GM19099 (cell line): ENCODE measurements around the gene VAMP2.

ENCODE experiments used
- POLR2A ChIP-seq: IDR thresholded peaks from 3 replicates; pipeline ENCODE4 v1.6.1; 2011; ENCODE audit warnings: low read depth; ENCODE audit not compliant: insufficient read length; ENCODE audit errors: extremely low read depth

The VAMP2 gene

GRCh38 chr17:8162233-8162996, at the start of gene VAMP2:
TSS of gene VAMP2 (minus strand) at chr17:8162948. CDS start at chr17:8162879, 69 bp downstream.
- peak; percentile 87 for TF ChIP-seq POLR2A

GRCh38 chr17:8210761-8211458, 48.2 kb upstream of the VAMP2 start:
- peak; percentile 26 for TF ChIP-seq POLR2A

GRCh38 chr17:8209907-8210760, 47.4 kb upstream of the VAMP2 start, which contains the start of gene AURKB:
TSS of gene AURKB (minus strand) at chr17:8210575. CDS start at chr17:8210224, 351 bp downstream.
- peak; percentile 91 for TF ChIP-seq POLR2A

GRCh38 chr17:8206536-8206935, 43.8 kb upstream of the VAMP2 start:
- peak; percentile 15 for TF ChIP-seq POLR2A

DNA sequence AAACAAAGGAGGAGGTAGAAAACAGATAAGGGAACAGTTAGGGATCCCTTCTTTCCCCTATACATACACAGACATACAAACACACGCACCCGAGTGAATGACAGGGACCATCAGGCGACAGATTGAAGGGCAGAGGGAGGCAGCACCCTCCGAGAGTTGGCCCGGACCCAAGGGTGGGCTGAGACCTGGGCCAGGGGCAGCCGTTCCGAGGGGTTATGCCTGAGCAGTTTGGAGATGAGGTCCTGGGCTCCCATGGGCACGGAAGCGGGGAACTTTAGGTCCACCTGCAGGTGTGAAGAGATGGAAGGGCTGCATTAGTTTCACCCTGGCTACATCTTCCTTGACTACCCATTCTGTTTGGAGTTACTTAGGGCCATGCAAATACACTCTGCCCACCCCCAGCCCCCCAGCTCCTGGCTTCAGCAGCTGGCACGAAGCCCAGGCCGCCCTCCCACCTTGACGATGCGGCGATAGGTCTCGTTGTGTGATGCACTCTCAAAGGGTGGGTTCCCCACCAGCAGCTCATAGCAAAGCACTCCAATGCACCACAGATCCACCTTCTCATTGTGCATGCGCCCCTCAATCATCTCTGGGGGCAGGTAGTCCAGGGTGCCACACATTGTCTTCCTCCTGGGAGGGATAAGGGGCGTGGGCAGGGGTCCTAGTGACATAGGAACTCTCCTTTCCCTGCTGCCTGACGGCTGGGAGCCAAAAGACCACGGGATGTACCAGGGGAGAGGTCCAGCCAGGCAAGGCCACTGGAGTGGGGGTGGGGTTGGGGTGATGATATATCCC, 42.2 kb upstream of the VAMP2 start:
- no peak for TF ChIP-seq POLR2A

DNA sequence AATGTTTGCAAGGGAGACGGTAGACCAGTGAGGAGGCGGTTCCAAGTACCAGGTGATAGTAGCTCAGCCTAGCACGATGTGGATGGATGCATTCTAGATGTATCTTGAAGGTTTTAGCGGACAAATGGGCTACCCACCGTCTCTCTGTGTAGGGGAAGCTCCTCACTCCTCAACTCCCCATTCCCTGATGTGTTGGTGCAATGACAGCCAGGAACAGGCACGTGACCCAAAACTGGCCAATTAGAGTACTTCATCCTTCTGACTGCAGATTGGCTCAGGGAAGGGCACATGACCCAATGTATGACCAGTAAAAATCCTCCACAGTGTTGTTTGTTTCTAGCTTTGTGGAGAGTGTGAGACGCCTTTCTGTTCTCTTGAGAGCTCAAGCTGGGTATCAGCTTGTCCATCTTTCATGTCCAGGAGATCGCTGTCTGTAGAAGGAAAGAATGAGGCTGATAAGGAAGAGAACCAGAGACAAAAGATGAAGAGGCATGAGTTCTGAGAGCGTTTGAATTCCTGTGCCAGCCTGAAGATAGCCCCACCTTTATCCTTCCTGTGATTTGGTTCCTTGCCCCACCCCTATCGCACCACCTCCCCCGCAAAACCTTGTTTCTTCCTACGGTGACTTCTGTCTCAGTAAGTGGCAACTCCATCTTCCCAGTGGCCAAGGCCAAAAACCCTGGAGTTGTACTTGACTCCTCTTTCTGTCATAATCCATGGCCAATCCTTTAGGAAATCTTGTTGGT, 29.5 kb upstream of the VAMP2 start:
- peak; percentile 85 for TF ChIP-seq POLR2A

- TF ChIP-seq POLR2A: no peak
Observed at GRCh38 chr17:8190506-8190905, 27.8 kb upstream of the VAMP2 start.

- peak; percentile 84 for TF ChIP-seq POLR2A
Observed at GRCh38 chr17:8189711-8190477, 27.1 kb upstream of the VAMP2 start, which contains the start of gene BORCS6. TSS of gene BORCS6 (minus strand) at chr17:8190180. CDS start at chr17:8190140, 40 bp downstream.

DNA sequence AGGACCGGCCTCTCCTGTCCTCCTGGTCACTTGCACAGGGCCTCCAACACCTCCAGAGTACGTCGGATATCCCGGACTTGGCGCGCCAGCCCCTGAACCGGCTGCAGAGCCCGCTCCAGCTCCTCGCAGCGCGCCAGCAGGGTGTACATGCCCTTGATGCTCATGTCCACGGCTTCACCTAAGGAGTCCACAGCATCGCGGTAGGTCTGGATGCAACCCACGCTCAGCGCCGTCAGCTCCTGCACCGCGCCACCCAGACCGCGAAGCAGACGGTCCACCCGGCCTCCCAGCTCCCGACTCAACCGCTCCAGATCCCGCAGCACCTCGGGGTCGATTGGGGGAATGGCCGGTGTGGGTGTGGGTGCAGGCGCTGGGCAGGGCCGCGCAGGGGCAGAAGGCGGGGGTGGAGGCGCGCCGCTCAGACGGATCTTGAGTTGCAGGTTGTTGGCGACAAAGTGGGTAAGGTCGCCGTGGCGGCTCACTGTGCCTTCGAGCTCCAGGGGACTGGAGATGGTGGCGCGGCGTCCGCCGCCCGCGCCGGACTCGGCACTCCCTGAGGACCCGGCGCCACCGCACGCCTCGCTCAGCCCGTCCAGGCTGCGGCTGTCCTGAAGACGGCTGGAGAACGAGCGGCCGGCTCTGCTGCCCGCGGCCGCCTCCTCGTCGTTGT, 26.4 kb upstream of the VAMP2 start:
- no peak for TF ChIP-seq POLR2A

- TF ChIP-seq POLR2A: no peak
Observed at GRCh38 chr17:8188263-8188839, 25.6 kb upstream of the VAMP2 start.

DNA sequence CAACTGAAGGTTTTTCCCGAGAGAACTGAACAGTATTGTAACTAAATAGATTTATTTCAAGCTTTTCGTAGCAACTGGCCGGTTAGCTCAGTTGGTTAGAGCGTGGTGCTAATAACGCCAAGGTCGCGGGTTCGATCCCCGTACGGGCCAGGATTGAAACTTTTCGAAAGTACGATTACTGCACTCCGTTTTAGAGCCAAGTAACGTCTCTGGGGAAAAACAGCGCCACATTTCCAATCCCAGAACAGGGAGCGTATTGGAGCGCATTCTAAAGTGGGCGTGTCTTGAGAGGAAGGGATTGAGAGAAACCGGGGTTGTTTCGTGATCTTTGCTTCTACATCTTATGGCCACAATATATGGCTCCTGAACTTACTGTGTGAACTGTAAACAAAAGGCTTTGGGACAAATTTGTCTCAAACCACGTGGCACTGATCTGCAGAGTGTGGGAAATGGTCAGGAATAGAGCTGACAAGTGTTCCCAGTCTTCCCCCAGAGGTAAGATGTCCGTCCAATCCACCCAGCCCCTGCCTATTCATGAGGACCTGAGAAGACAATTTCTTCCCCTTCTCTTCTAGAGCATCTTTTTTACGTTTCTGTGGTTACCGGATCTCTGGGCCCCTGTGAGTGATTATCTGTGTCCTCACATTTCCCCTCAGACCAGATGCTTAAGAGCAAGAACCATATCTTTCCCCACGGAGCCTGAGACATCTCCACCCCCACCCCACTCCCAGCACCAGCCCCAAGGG, 24.9 kb upstream of the VAMP2 start:
- peak; percentile 50 for TF ChIP-seq POLR2A
